Endothelial cell (in vitro differentiated cells): ENCODE data around the gene WSB2. TPM values are rescaled to one million over a fixed set of nuclear protein-coding genes. Genes with fewer than 3 reads are reported as not detected.
A peak's percentile ranks its signal among the peaks of the same experiment; 100 is the strongest.

Experiments used
- DNase-seq: peaks from one replicate; pipeline ENCODE4 v3.0.0; 2021; ENCODE audit warnings: low spot score
- H3K27ac Mint-ChIP-seq: one replicate; pipeline ENCODE4 v1.8.0; 2021; ENCODE audit warnings: mixed read lengths, inconsistent platforms; ENCODE audit not compliant: unreplicated experiment
- H3K27me3 Mint-ChIP-seq: one replicate; pipeline ENCODE4 v1.8.0; 2021; ENCODE audit warnings: mild to moderate bottlenecking, moderate library complexity, mixed read lengths, inconsistent platforms; ENCODE audit not compliant: unreplicated experiment
- H3K36me3 Mint-ChIP-seq: one replicate; pipeline ENCODE4 v1.8.0; 2021; ENCODE audit warnings: mild to moderate bottlenecking, low read depth, mixed read lengths, inconsistent platforms; ENCODE audit not compliant: unreplicated experiment
- H3K4me1 Mint-ChIP-seq: one replicate; pipeline ENCODE4 v1.8.0; 2021; ENCODE audit warnings: mild to moderate bottlenecking, mixed read lengths, inconsistent platforms; ENCODE audit not compliant: unreplicated experiment
- H3K4me3 Mint-ChIP-seq: one replicate; pipeline ENCODE4 v1.8.0; 2021; ENCODE audit warnings: mild to moderate bottlenecking, mixed read lengths, inconsistent platforms; ENCODE audit not compliant: unreplicated experiment
- H3K9me3 Mint-ChIP-seq: one replicate; pipeline ENCODE4 v1.8.0; 2021; ENCODE audit warnings: mixed read lengths, inconsistent platforms; ENCODE audit not compliant: unreplicated experiment
- CTCF ChIP-seq: fragments of 200-600 bp; sonication (generic); IDR thresholded peaks from one replicate; pipeline ENCODE4 v1.5.0; 2021; ENCODE audit warnings: antibody characterized with exemption; ENCODE audit not compliant: unreplicated experiment
- total RNA-seq: library from RNA; stranded (reverse); fragmentation: NEBNext Ultra II Directional; extraction: Animal tissue kit (Norgen Biotek cat#: 25700); gene quantifications from one replicate; pipeline ENCODE4 v1.2.1, GENCODE V29; 2021; ENCODE audit not compliant: unreplicated experiment

WSB2 gene
- total RNA-seq, 1 donor from 2014 or later = 76.7 TPM

- Mint-ChIP-seq H3K27me3 (no peaks in the 10 kb centered on the region), H3K4me3 (peak overlapping the region; percentile 9), H3K27ac (no peak overlapping the region), H3K9me3 (no peaks in the 10 kb centered on the region), H3K4me1 (peaks cover 11% of the 10 kb centered on the region), H3K36me3 (peaks cover 20% of the 10 kb centered on the region)
- no peak for DNase-seq
- TF ChIP-seq CTCF = no peak
These were observed 7.7 kb downstream of the WSB2 start for GRCh38 chr12:118053071-118053985.

- no peaks in the 10 kb centered on the region for H3K9me3 Mint-ChIP-seq
- DNase-seq = no peak
- no peaks in the 10 kb centered on the region for H3K27me3 Mint-ChIP-seq
- peaks cover 20% of the 10 kb centered on the region for H3K36me3 Mint-ChIP-seq
- no peak overlapping the region for H3K27ac Mint-ChIP-seq
- H3K4me1 Mint-ChIP-seq = peaks cover 11% of the 10 kb centered on the region
- no peak overlapping the region for H3K4me3 Mint-ChIP-seq
- TF ChIP-seq CTCF = no peak
These were observed 8.5 kb downstream of the WSB2 start for GRCh38 chr12:118052324-118053070.

- TF ChIP-seq CTCF = peak; percentile 46
- no peaks in the 10 kb centered on the region for H3K9me3 Mint-ChIP-seq
- no peaks in the 10 kb centered on the region for H3K27me3 Mint-ChIP-seq
- peak overlapping the region; percentile 66 for H3K4me3 Mint-ChIP-seq
- H3K36me3 Mint-ChIP-seq = peaks cover 23% of the 10 kb centered on the region
- DNase-seq = no peak
- H3K4me1 Mint-ChIP-seq = peaks cover 9% of the 10 kb centered on the region
- H3K27ac Mint-ChIP-seq = no peak overlapping the region
These were observed 9.7 kb downstream of the WSB2 start for GRCh38 chr12:118050972-118051910.

GRCh38 chr12:118046430-118046829 is 14.5 kb downstream of the WSB2 start:
- Mint-ChIP-seq H3K9me3 (no peaks in the 10 kb centered on the region), H3K36me3 (peaks cover 44% of the 10 kb centered on the region), H3K4me3 (no peak overlapping the region), H3K27ac (no peak overlapping the region), H3K27me3 (peaks cover 5% of the 10 kb centered on the region), H3K4me1 (no peaks in the 10 kb centered on the region)
- DNase-seq = no peak
- no peak for TF ChIP-seq CTCF
